ENCODE results near the gene DUSP18. TPM values are rescaled to one million over a fixed set of nuclear protein-coding genes. Genes with fewer than 3 reads are reported as not detected.

Gene DUSP18
- total and polyA plus RNA-seq, 9 of the 15 experiments (the other 6 are each of a cell fraction or from before 2014, with no cell fraction given), result 1.00 to 3.7 (median 1.5) TPM

DNA sequence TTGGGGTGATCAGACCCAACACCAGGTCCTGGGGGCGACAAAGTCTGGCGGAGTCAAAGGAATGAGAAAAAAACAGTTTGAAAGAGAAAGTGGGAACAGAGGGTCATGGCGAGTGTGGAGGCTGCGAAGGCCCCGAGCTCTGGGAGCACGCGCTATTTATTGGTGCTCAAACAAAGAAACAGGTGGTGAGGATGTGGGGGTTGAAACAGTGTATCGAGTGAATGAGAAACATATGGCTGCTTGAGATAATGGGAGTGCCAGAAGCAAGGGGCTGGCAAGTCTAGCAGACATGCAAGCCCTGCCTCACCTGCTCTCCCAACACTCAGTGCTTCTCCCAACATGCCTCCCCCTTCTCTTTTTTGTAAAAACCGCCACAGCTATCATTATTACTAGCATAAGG, 7.8 kb upstream of the DUSP18 start (continued):
- TF ChIP-seq ZBTB12 (CRISPR knock-in tag; IDR thresholded peaks at IDR 0.05), result no peak
- no peak for TF ChIP-seq ZNF512 (tag; IDR thresholded peaks at IDR 0.05)
- no peak for TF ChIP-seq SMAD2 (IDR thresholded peaks at IDR 0.05; ENCODE audit: low read depth, low read length)
- TF ChIP-seq CBFA2T2 (conservative IDR thresholded peaks at IDR 0.05), result peak; percentile 79
- no peak for TF ChIP-seq SMARCA5 (IDR thresholded peaks at IDR 0.05)
- TF ChIP-seq ZNF444 (CRISPR knock-in tag; IDR thresholded peaks at IDR 0.05), result no peak
- TF ChIP-seq PRPF4 (IDR thresholded peaks at IDR 0.05; ENCODE audit: insufficient read depth, low read depth, low read length, poor library complexity, severe bottlenecking), result no peak
- TF ChIP-seq L3MBTL2 (IDR thresholded peaks at IDR 0.05), result peak; percentile 84
- TF ChIP-seq, protein P1, sequence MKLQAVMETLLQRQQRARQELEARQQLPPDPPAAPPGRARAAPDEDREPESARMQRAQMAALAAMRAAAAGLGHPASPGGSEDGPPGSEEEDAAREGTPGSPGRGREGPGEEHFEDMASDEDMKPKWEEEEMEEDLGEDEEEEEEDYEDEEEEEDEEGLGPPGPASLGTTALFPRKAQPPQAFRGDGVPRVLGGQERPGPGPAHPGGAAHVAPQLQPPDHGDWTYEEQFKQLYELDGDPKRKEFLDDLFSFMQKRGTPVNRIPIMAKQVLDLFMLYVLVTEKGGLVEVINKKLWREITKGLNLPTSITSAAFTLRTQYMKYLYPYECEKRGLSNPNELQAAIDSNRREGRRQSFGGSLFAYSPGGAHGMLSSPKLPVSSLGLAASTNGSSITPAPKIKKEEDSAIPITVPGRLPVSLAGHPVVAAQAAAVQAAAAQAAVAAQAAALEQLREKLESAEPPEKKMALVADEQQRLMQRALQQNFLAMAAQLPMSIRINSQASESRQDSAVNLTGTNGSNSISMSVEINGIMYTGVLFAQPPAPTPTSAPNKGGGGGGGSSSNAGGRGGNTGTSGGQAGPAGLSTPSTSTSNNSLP (IDR thresholded peaks at IDR 0.05; ENCODE audit: borderline replicate concordance, low read depth, low read length), result no peak
- TF ChIP-seq NFIC (IDR thresholded peaks at IDR 0.05), result peak; percentile 59
- TF ChIP-seq ATF3 (IDR thresholded peaks at IDR 0.05), result no peak
- TF ChIP-seq ATF3 (CRISPR knock-in tag; conservative IDR thresholded peaks at IDR 0.05), result no peak
- no peak for TF ChIP-seq PTTG1 (tag; IDR thresholded peaks at IDR 0.05; ENCODE audit: low read depth)
- TF ChIP-seq GTF2F1 (IDR thresholded peaks at IDR 0.05; ENCODE audit: low read depth, low read length), result no peak
- TF ChIP-seq TEAD4 (IDR thresholded peaks at IDR 0.05; ENCODE audit: low read length), result peak; percentile 53; the same call in 1 of the 2 replicates
- TF ChIP-seq TEAD4 (CRISPR knock-in tag; IDR thresholded peaks at IDR 0.05; ENCODE audit: borderline replicate concordance), result no peak
- peak; percentile 58 for TF ChIP-seq MAX (CRISPR knock-in tag; IDR thresholded peaks at IDR 0.05)
- TF ChIP-seq SMARCE1 (IDR thresholded peaks at IDR 0.05), result 0 out of 2 replicates have a peak, but pooled peaks have one; percentile 19
- TF ChIP-seq KHSRP (IDR thresholded peaks at IDR 0.05), result no peak
- 0 out of 2 replicates have a peak, but pooled peaks have one; percentile 13 for TF ChIP-seq EP400 (IDR thresholded peaks at IDR 0.05)
- no peak for TF ChIP-seq XRCC3 (IDR thresholded peaks at IDR 0.05)
- no peak for TF ChIP-seq ZNF3 (CRISPR knock-in tag; IDR thresholded peaks at IDR 0.05)
- TF ChIP-seq DLX4 (CRISPR knock-in tag; IDR thresholded peaks at IDR 0.05), result no peak
- TF ChIP-seq ETS2 (tag; IDR thresholded peaks at IDR 0.05; ENCODE audit: borderline replicate concordance, poor library complexity, severe bottlenecking), result no peak
- peak; percentile 64 for TF ChIP-seq TAL1 (IDR thresholded peaks at IDR 0.05)
- TF ChIP-seq TCF3 (CRISPR knock-in tag; IDR thresholded peaks at IDR 0.05), result peak; percentile 82

All from K562 (cell line).